Measurements from ENCODE around the gene FAM47A.

- no peak for TF ChIP-seq CTCF (conservative IDR thresholded peaks at IDR 0.05; ENCODE audit: low read depth, low read length)
- no peak for TF ChIP-seq EZH2 (IDR thresholded peaks at IDR 0.05; ENCODE audit: borderline replicate concordance, low read depth, low read length, poor library complexity, severe bottlenecking)
Observed at GRCh38 chrX:34132028-34132427, at the start of gene FAM47A.
